H9 (cell line): ENCODE results near the gene TTC7B. TPM values are rescaled to one million over a fixed set of nuclear protein-coding genes. Genes with fewer than 3 reads are reported as not detected.

Source experiments
- DNase-seq: peaks from one replicate; pipeline ENCODE4 v3.0.0-alpha.2; 2017
- H2AFZ ChIP-seq: one replicate; pipeline ENCODE4 v1.6.1; 2013; ENCODE audit warnings: mild to moderate bottlenecking, low read length, control low read depth, moderate library complexity
- H2AK5ac ChIP-seq: 2 replicates; pipeline ENCODE4 v1.6.1; 2013; ENCODE audit warnings: low read length, control low read depth, mixed read lengths; ENCODE audit not compliant: insufficient read length
- H2BK120ac ChIP-seq: one replicate; pipeline ENCODE4 v1.6.1; 2013; ENCODE audit warnings: low read depth, mild to moderate bottlenecking, low read length, control low read depth, inconsistent platforms; ENCODE audit not compliant: poor library complexity, severe bottlenecking
- H2BK12ac ChIP-seq: 2 replicates; pipeline ENCODE4 v1.6.1; 2013; ENCODE audit warnings: low read length, control low read depth, mixed read lengths, low read depth; ENCODE audit not compliant: insufficient read length
- H2BK15ac ChIP-seq: 2 replicates; pipeline ENCODE4 v1.6.1; 2013; ENCODE audit warnings: low read depth, low read length, control low read depth
- H2BK20ac ChIP-seq: one replicate; pipeline ENCODE4 v1.6.1; 2013; ENCODE audit warnings: low read depth, mild to moderate bottlenecking, low read length, control low read depth, inconsistent platforms; ENCODE audit not compliant: poor library complexity, severe bottlenecking
- H2BK5ac ChIP-seq: 2 replicates; pipeline ENCODE4 v1.6.1; 2013; ENCODE audit warnings: low read length, control low read depth, mixed read lengths; ENCODE audit not compliant: insufficient read length
- H3K14ac ChIP-seq: 2 replicates; pipeline ENCODE4 v1.6.1; 2013; ENCODE audit warnings: low read length, control low read depth; ENCODE audit not compliant: insufficient read depth
- H3K18ac ChIP-seq: 2 replicates; pipeline ENCODE4 v1.6.1; 2013; ENCODE audit warnings: low read depth, mild to moderate bottlenecking, mixed read lengths, low read length, control low read depth; ENCODE audit not compliant: insufficient read length
- H3K23ac ChIP-seq: 2 replicates; pipeline ENCODE4 v1.6.1; 2013; ENCODE audit warnings: low read length, control low read depth, mixed read lengths, low read depth; ENCODE audit not compliant: insufficient read length
- H3K23me2 ChIP-seq: 2 replicates; pipeline ENCODE4 v1.6.1; 2013; ENCODE audit warnings: low read depth, mild to moderate bottlenecking, mixed read lengths, low read length, control low read depth; ENCODE audit not compliant: insufficient read length, poor library complexity, severe bottlenecking
- H3K27ac ChIP-seq: 2 replicates; pipeline ENCODE4 v1.5.1; 2013; ENCODE audit warnings: low read length, control low read depth, mixed read lengths, low read depth; ENCODE audit not compliant: insufficient read length
- H3K27me3 ChIP-seq: 2 replicates; pipeline ENCODE4 v1.6.1; 2013; ENCODE audit warnings: low read length, control low read depth, inconsistent platforms; ENCODE audit not compliant: insufficient read depth
- H3K4ac ChIP-seq: 2 replicates; pipeline ENCODE4 v1.6.1; 2013; ENCODE audit warnings: low read depth, mild to moderate bottlenecking, control low read depth, inconsistent platforms, low read length, moderate library complexity
- H3K4me1 ChIP-seq: 2 replicates; pipeline ENCODE4 v1.6.1; 2013; ENCODE audit warnings: low read length, control low read depth, inconsistent platforms; ENCODE audit not compliant: insufficient read depth
- H3K4me2 ChIP-seq: 2 replicates; pipeline ENCODE4 v1.6.1; 2013; ENCODE audit warnings: low read length, control low read depth, mixed read lengths; ENCODE audit not compliant: insufficient read length, insufficient read depth
- H3K56ac ChIP-seq: 2 replicates; pipeline ENCODE4 v1.6.1; 2013; ENCODE audit warnings: low read depth, mild to moderate bottlenecking, mixed read lengths, low read length, control low read depth; ENCODE audit not compliant: insufficient read length
- H3K79me1 ChIP-seq: 2 replicates; pipeline ENCODE4 v1.6.1; 2013; ENCODE audit warnings: low read depth, mild to moderate bottlenecking, moderate library complexity, low read length, control low read depth, inconsistent platforms; ENCODE audit not compliant: insufficient read depth, poor library complexity, severe bottlenecking
- H3K79me2 ChIP-seq: 2 replicates; pipeline ENCODE4 v1.6.1; 2013; ENCODE audit warnings: low read length, control low read depth, inconsistent platforms; ENCODE audit not compliant: insufficient read depth
- H3K9ac ChIP-seq: 2 replicates; pipeline ENCODE4 v1.6.1; 2013; ENCODE audit warnings: low read length, control low read depth, mixed read lengths; ENCODE audit not compliant: insufficient read length; ENCODE audit errors: extremely low read depth
- H3K9me3 ChIP-seq: one replicate; pipeline ENCODE4 v1.6.1; 2013; ENCODE audit warnings: low read depth, low read length, inconsistent platforms; ENCODE audit not compliant: control insufficient read depth
- H3T11ph ChIP-seq: one replicate; pipeline ENCODE4 v1.6.1; 2013; ENCODE audit warnings: mild to moderate bottlenecking, low read length, control low read depth, inconsistent platforms
- H4K20me1 ChIP-seq: one replicate; pipeline ENCODE4 v1.6.1; 2013; ENCODE audit not compliant: control insufficient read depth, insufficient read length, insufficient read depth
- H4K5ac ChIP-seq: 2 replicates; pipeline ENCODE4 v1.6.1; 2013; ENCODE audit warnings: low read depth, mild to moderate bottlenecking, mixed read lengths, low read length, control low read depth; ENCODE audit not compliant: insufficient read length
- H4K8ac ChIP-seq: replicated peaks from 2 replicates; pipeline ENCODE4 v1.6.1; 2013; ENCODE audit warnings: low read length, control low read depth, mixed read lengths, low read depth; ENCODE audit not compliant: insufficient read length
- H4K91ac ChIP-seq: 2 replicates; pipeline ENCODE4 v1.6.1; 2013; ENCODE audit warnings: low read depth, mild to moderate bottlenecking, moderate library complexity, mixed read lengths, low read length, control low read depth; ENCODE audit not compliant: insufficient read length
- H3K27ac Mint-ChIP-seq, 3 experiments: 2 replicates in 2 of 3; 3 replicates in 1 of 3; pipeline ENCODE4 v1.8.0; 2020 to 2021; ENCODE audit warnings: mixed read lengths in 3 of 3, mild to moderate bottlenecking in 1 of 3, moderate library complexity in 1 of 3
- H3K27me3 Mint-ChIP-seq: 2 replicates; pipeline ENCODE4 v1.8.0; 2021; ENCODE audit warnings: low read depth, mild to moderate bottlenecking, moderate library complexity, mixed read lengths
- H3K36me3 Mint-ChIP-seq, 3 experiments: 2 replicates in 2 of 3; 3 replicates in 1 of 3; pipeline ENCODE4 v1.8.0; 2020 to 2021; ENCODE audit warnings: low read depth in 3 of 3, mixed read lengths in 3 of 3; ENCODE audit not compliant: insufficient read depth in 1 of 3
- H3K4me1 Mint-ChIP-seq, 2 experiments: 2 replicates each; pipeline ENCODE4 v1.8.0; 2020; ENCODE audit warnings: mixed read lengths in 2 of 2
- H3K4me3 Mint-ChIP-seq, 2 experiments: 2 replicates in 1 of 2; 3 replicates in 1 of 2; pipeline ENCODE4 v1.8.0; 2020 to 2021; ENCODE audit warnings: mild to moderate bottlenecking in 2 of 2, mixed read lengths in 2 of 2, moderate library complexity in 1 of 2
- H3K9me3 Mint-ChIP-seq, 2 experiments: 2 replicates in 1 of 2; 3 replicates in 1 of 2; pipeline ENCODE4 v1.8.0; 2020; ENCODE audit warnings: mild to moderate bottlenecking in 2 of 2, mixed read lengths in 2 of 2, moderate library complexity in 1 of 2
- CTCF ChIP-seq: fragments of 200-600 bp; sonication (generic); conservative IDR thresholded peaks from 3 replicates; pipeline ENCODE4 v1.8.0; 2021; ENCODE audit warnings: antibody characterized with exemption, mild to moderate bottlenecking
- WGBS: extraction: QIAGEN DNeasy Blood & Tissue Kit; methylation state at CpG from one replicate; pipeline ENCODE4 v1.1.7; 2013; ENCODE audit warnings: missing lambda C conversion rate, low lambda C conversion rate, mixed read lengths; ENCODE audit not compliant: insufficient read length; ENCODE audit errors: extremely low coverage; 5-methylcytosine and 5-hydroxymethylcytosine counted together
- total RNA-seq: library from RNA; stranded (reverse); gene quantifications from 2 replicates; pipeline ENCODE4 v1.2.1, GENCODE V29; 2021

Gene TTC7B
- total RNA-seq, 1 experiment from 2014 or later: 33.7 TPM

GRCh38 chr14:90642244-90642717 lies 173.9 kb downstream of the TTC7B start:
- Mint-ChIP-seq H3K27me3 (no peaks in the 10 kb centered on the region), H3K27ac (peak overlapping the region; percentile 81 to 98 (median 98)), H3K36me3 (peaks cover 0 to 9% (median 2%) of the 10 kb centered on the region in 3 experiments; a peak in 2 of 7 replicates), H3K9me3 (no peaks in the 10 kb centered on the region; a peak in 1 of 5 replicates), H3K4me1 (peaks cover 68 to 72% of the 10 kb centered on the region in 2 experiments), H3K4me3 (peak overlapping the region; percentile 16 to 27; a peak in 4 of 5 replicates)
- Histone ChIP-seq H3K79me1 (no peaks in the 10 kb centered on the region), H3K14ac (no peak overlapping the region), H4K5ac (no peak overlapping the region), H2BK12ac (no peak overlapping the region), H3T11ph (no peak overlapping the region), H3K4me1 (peaks cover 24% of the 10 kb centered on the region), H4K8ac (no peak overlapping the region), H3K18ac (peak overlapping the region; percentile 52), H3K23ac (no peak overlapping the region), H4K91ac (no peak overlapping the region), H3K79me2 (no peaks in the 10 kb centered on the region), H3K9ac (no peak overlapping the region), H3K56ac (no peak overlapping the region), H3K4me2 (peak overlapping the region; percentile 52), H2AK5ac (no peak overlapping the region), H2BK15ac (no peak overlapping the region), H2BK20ac (no peak overlapping the region), H4K20me1 (no peaks in the 10 kb centered on the region), H2BK120ac (no peak overlapping the region), H3K27ac (peak overlapping the region; percentile 90), H2AFZ (no peak overlapping the region), H3K9me3 (no peaks in the 10 kb centered on the region), H3K4ac (no peak overlapping the region; the same call in 1 of the 2 replicates), H3K23me2 (peaks cover 3% of the 10 kb centered on the region), H3K27me3 (no peaks in the 10 kb centered on the region), H2BK5ac (no peak overlapping the region)
- peak; percentile 67 for DNase-seq
- no CpG with 5 or more reads among the region's 3 CpGs for WGBS
- no peak for TF ChIP-seq CTCF
